WTC11 (cell line): ENCODE measurements around the gene PRR23C.

Experiments used
- E2F1 ChIP-seq: sonication (generic); formaldehyde crosslinking; IDR thresholded peaks from 2 replicates; pipeline ENCODE4 v1.8.0; 2022; ENCODE audit warnings: mild to moderate bottlenecking, missing genetic modification reagents
- HMGXB4 ChIP-seq: sonication (generic); formaldehyde crosslinking; IDR thresholded peaks from 2 replicates; pipeline ENCODE4 v1.8.1; 2023; ENCODE audit warnings: mild to moderate bottlenecking, moderate library complexity, missing genetic modification reagents
- OVOL2 ChIP-seq: fragments of 250-450 bp; sonication (Bioruptor Pico); IDR thresholded peaks from 2 replicates; pipeline ENCODE4 v1.9.0; 2021; ENCODE audit warnings: mild to moderate bottlenecking, borderline replicate concordance

DNA sequence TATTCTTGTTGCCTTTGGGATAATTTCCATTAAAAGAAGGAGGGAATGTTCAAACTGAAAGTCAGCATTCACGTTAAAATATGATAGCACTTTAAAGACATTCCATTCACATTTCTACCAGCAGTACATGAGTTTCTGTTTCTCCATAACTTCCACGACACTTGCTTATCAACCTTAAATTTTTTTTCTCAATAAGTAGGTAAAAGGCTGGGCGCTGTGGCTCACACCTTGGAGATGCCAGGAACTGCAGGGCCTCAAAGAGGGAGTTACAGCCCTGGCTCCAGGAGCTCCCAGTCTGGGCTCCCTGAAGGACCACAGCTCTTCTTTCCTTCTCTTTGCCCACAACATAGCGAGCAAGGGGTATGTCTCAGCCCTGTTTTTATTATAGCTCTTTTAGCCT is 42.9 kb upstream of the PRR23C start:
- TF ChIP-seq E2F1 (no peak), HMGXB4 (CRISPR knock-in tag) (no peak), OVOL2 (CRISPR knock-in tag) (no peak)
